ENCODE results near the gene MELTF. TPM values are rescaled to one million over a fixed set of nuclear protein-coding genes. Genes with fewer than 3 reads are reported as not detected.
A peak's percentile ranks its signal among the peaks of the same experiment; 100 is the strongest.

The MELTF gene
- total RNA-seq, 1 experiment from 2014 or later, result 7.3 TPM

GRCh38 chr3:197021729-197022404, 7.8 kb downstream of the MELTF start:
- POLR2A ChIA-PET, result no interaction called here
- CTCF ChIA-PET, result interaction anchor here (1.0 to 2.9 kb wide), 5 partner anchors 9 to 52 kb away, joined by 3 to 18 read pairs (median 6); partner anchors contain the start of gene MELTF
- Mint-ChIP-seq H3K27ac (no peak overlapping the region), H3K27me3 (ENCODE audit: low read depth) (no peaks in the 10 kb centered on the region), H3K9me3 (no peaks in the 10 kb centered on the region), H3K4me3 (no peak overlapping the region), H3K4me1 (peaks cover 32% of the 10 kb centered on the region), H3K36me3 (no peaks in the 10 kb centered on the region)
- DNase-seq (ENCODE audit: low spot score) (no peak), ATAC-seq (no peak)
- TF ChIP-seq GRHL2 (CRISPR knock-in tag; IDR thresholded peaks at IDR 0.05; ENCODE audit: insufficient replicate concordance, severe bottlenecking) (no peak), ZNF121 (CRISPR knock-in tag; IDR thresholded peaks at IDR 0.05) (peak; percentile 88)

GRCh38 chr3:197021231-197021630, 8.4 kb downstream of the MELTF start:
- H3K4me1 Mint-ChIP-seq, result peaks cover 32% of the 10 kb centered on the region
- no peaks in the 10 kb centered on the region for H3K27me3 Mint-ChIP-seq (ENCODE audit: low read depth)
- ATAC-seq (peak; percentile 65), DNase-seq (ENCODE audit: low spot score) (peak; percentile 50)
- CTCF ChIA-PET, result interaction anchor here (1.8 to 2.9 kb wide), 2 partner anchors 9 to 19 kb away, joined by 6 to 18 read pairs; partner anchors contain the start of gene MELTF
- no peaks in the 10 kb centered on the region for H3K36me3 Mint-ChIP-seq
- no peak overlapping the region for H3K4me3 Mint-ChIP-seq
- no peaks in the 10 kb centered on the region for H3K9me3 Mint-ChIP-seq
- no peak overlapping the region for H3K27ac Mint-ChIP-seq
- POLR2A ChIA-PET, result no interaction called here
- peak; percentile 90; the same call in 1 of the 2 replicates for TF ChIP-seq ZNF281 (CRISPR knock-in tag; IDR thresholded peaks at IDR 0.05)
- TF ChIP-seq AFF4 (CRISPR knock-in tag; IDR thresholded peaks at IDR 0.05; ENCODE audit: borderline replicate concordance), result no peak
- TF ChIP-seq ERG (CRISPR knock-in tag; IDR thresholded peaks at IDR 0.05), result no peak
- TF ChIP-seq MAX (CRISPR knock-in tag; IDR thresholded peaks at IDR 0.05), result no peak

GRCh38 chr3:197019535-197019934, 10.1 kb downstream of the MELTF start:
- H3K27ac Mint-ChIP-seq, result no peak overlapping the region
- CTCF ChIA-PET, result interaction anchor here (1.2 kb wide), 1 partner anchor 10 kb away, joined by 5 read pairs; the partner anchor contains the start of gene MELTF
- peaks cover 32% of the 10 kb centered on the region for H3K4me1 Mint-ChIP-seq
- no peak for ATAC-seq
- POLR2A ChIA-PET, result no interaction called here
- H3K27me3 Mint-ChIP-seq (ENCODE audit: low read depth), result no peaks in the 10 kb centered on the region; the same call in 1 of the 2 replicates
- DNase-seq (ENCODE audit: low spot score), result no peak
- H3K9me3 Mint-ChIP-seq, result no peaks in the 10 kb centered on the region
- H3K36me3 Mint-ChIP-seq, result no peaks in the 10 kb centered on the region
- H3K4me3 Mint-ChIP-seq, result no peak overlapping the region
- TF ChIP-seq FOXP1 (CRISPR knock-in tag; IDR thresholded peaks at IDR 0.05; ENCODE audit: borderline replicate concordance) (no peak), ZNF512 (CRISPR knock-in tag; IDR thresholded peaks at IDR 0.05; ENCODE audit: borderline replicate concordance) (no peak), ZNF232 (CRISPR knock-in tag; IDR thresholded peaks at IDR 0.05) (no peak), JUN (CRISPR knock-in tag; IDR thresholded peaks at IDR 0.05) (no peak), FOXP4 (CRISPR knock-in tag; IDR thresholded peaks at IDR 0.05) (no peak), NR2C2 (CRISPR knock-in tag; IDR thresholded peaks at IDR 0.05) (no peak), ZNF396 (CRISPR knock-in tag; IDR thresholded peaks at IDR 0.05; ENCODE audit: borderline replicate concordance) (no peak), ERG (CRISPR knock-in tag; IDR thresholded peaks at IDR 0.05) (no peak), OVOL2 (CRISPR knock-in tag; IDR thresholded peaks at IDR 0.05; ENCODE audit: borderline replicate concordance) (no peak)
